Neural progenitor cell (in vitro differentiated cells): ENCODE measurements around the gene ZNRD2. TPM values are rescaled to one million over a fixed set of nuclear protein-coding genes. Genes with fewer than 3 reads are reported as not detected.

Source experiments
- DNase-seq: peaks from one replicate; pipeline ENCODE4 v3.0.0-alpha.2; 2016; ENCODE audit warnings: low spot score
- H2AFZ ChIP-seq: fragments of 200-600 bp; sonication (generic); replicated peaks from 2 replicates; pipeline ENCODE4 v1.6.1; 2016; ENCODE audit warnings: antibody characterized with exemption
- H3F3A ChIP-seq: fragments of 200-600 bp; sonication (generic); 2 replicates; pipeline ENCODE4 v1.6.1; 2016; ENCODE audit warnings: antibody characterized with exemption, low read depth
- H3K27ac ChIP-seq: fragments of 200-600 bp; sonication (generic); 2 replicates; pipeline ENCODE4 v1.5.1; 2016; ENCODE audit warnings: mild to moderate bottlenecking
- H3K27me3 ChIP-seq: fragments of 200-600 bp; sonication (generic); 2 replicates; pipeline ENCODE4 v1.6.1; 2016; ENCODE audit warnings: mild to moderate bottlenecking, moderate library complexity
- H3K36me3 ChIP-seq: fragments of 200-600 bp; sonication (generic); 2 replicates; pipeline ENCODE4 v1.5.1; 2016
- H3K4me1 ChIP-seq: fragments of 200-600 bp; sonication (generic); 2 replicates; pipeline ENCODE4 v1.6.1; 2016; ENCODE audit warnings: mixed run types
- H3K4me2 ChIP-seq: fragments of 200-600 bp; sonication (generic); 2 replicates; pipeline ENCODE4 v1.6.1; 2016
- H3K4me3 ChIP-seq: fragments of 200-600 bp; sonication (generic); 2 replicates; pipeline ENCODE4 v1.5.1; 2016
- H3K79me2 ChIP-seq: fragments of 200-600 bp; sonication (generic); 2 replicates; pipeline ENCODE4 v1.6.1; 2016; ENCODE audit warnings: low read depth
- H3K9ac ChIP-seq: fragments of 200-600 bp; sonication (generic); 2 replicates; pipeline ENCODE4 v1.6.1; 2016
- H3K9me3 ChIP-seq: fragments of 200-600 bp; sonication (generic); 2 replicates; pipeline ENCODE4 v1.5.1; 2016; ENCODE audit warnings: low read depth
- H4K20me1 ChIP-seq: fragments of 200-600 bp; sonication (generic); 2 replicates; pipeline ENCODE4 v1.6.1; 2016; ENCODE audit warnings: low read depth
- H3K27ac Mint-ChIP-seq: 3 replicates; pipeline ENCODE4 v1.8.0; 2021; ENCODE audit warnings: mixed read lengths
- H3K27me3 Mint-ChIP-seq: 2 replicates; pipeline ENCODE4 v1.8.0; 2022; ENCODE audit warnings: low read depth, mild to moderate bottlenecking, inconsistent platforms, moderate library complexity, mixed read lengths; ENCODE audit not compliant: insufficient read depth
- H3K36me3 Mint-ChIP-seq: 3 replicates; pipeline ENCODE4 v1.8.0; 2021; ENCODE audit warnings: mixed read lengths
- H3K4me1 Mint-ChIP-seq: 3 replicates; pipeline ENCODE4 v1.8.0; 2021; ENCODE audit warnings: mixed read lengths
- H3K4me3 Mint-ChIP-seq: 3 replicates; pipeline ENCODE4 v1.8.0; 2021; ENCODE audit warnings: mild to moderate bottlenecking, moderate library complexity, mixed read lengths
- H3K9me3 Mint-ChIP-seq: 3 replicates; pipeline ENCODE4 v1.8.0; 2020; ENCODE audit warnings: mixed read lengths
- CTCF ChIP-seq: fragments of 200-600 bp; sonication (generic); IDR thresholded peaks from 2 replicates; pipeline ENCODE4 v1.5.1; 2017; ENCODE audit warnings: antibody characterized with exemption, mild to moderate bottlenecking
- EZH2 ChIP-seq: fragments of 200-600 bp; sonication (generic); IDR thresholded peaks from 2 replicates; pipeline ENCODE4 v1.6.1; 2017; ENCODE audit warnings: antibody characterized with exemption, mild to moderate bottlenecking, moderate library complexity
- EZH2phosphoT487 ChIP-seq: fragments of 200-600 bp; sonication (generic); IDR thresholded peaks from 2 replicates; pipeline ENCODE4 v1.6.1; 2017; ENCODE audit warnings: antibody characterized with exemption
- total RNA-seq: library from RNA; depleted of rRNA; stranded (reverse); fragments of >200 nt; gene quantifications from 2 replicates; pipeline ENCODE4 v1.2.3, GENCODE V29; 2015; ENCODE audit warnings: low replicate concordance

ZNRD2 gene
- total RNA-seq, 1 donor from 2014 or later = 15.5 TPM

- no peaks in the 10 kb centered on the region for H3K36me3 Mint-ChIP-seq
- TF ChIP-seq EZH2 (no peak), CTCF (no peak), EZH2phosphoT487 (no peak)
- H3K27ac ChIP-seq = no peak overlapping the region
- peaks cover 41% of the 10 kb centered on the region for H3F3A ChIP-seq
- no peak overlapping the region for H3K4me2 ChIP-seq
- H3K4me1 Mint-ChIP-seq = peaks cover 58% of the 10 kb centered on the region
- no peaks in the 10 kb centered on the region for H4K20me1 ChIP-seq
- H3K9ac ChIP-seq = no peak overlapping the region
- no peak overlapping the region for H3K27ac Mint-ChIP-seq
- no peak for DNase-seq
- H3K27me3 ChIP-seq = peaks cover 54% of the 10 kb centered on the region
- H3K36me3 ChIP-seq = no peaks in the 10 kb centered on the region
- H2AFZ ChIP-seq = no peak overlapping the region
- peaks cover 17% of the 10 kb centered on the region for H3K27me3 Mint-ChIP-seq
- H3K9me3 Mint-ChIP-seq = no peaks in the 10 kb centered on the region
- peak overlapping the region; percentile 80 for H3K4me3 Mint-ChIP-seq
- no peaks in the 10 kb centered on the region for H3K9me3 ChIP-seq
- no peak overlapping the region for H3K4me3 ChIP-seq
- H3K4me1 ChIP-seq = peaks cover 30% of the 10 kb centered on the region
- H3K79me2 ChIP-seq = no peaks in the 10 kb centered on the region
Measured at GRCh38 chr11:65559535-65559934, 10.7 kb upstream of the ZNRD2 start.

- H3K4me2 ChIP-seq = no peak overlapping the region
- no peaks in the 10 kb centered on the region for H3K9me3 ChIP-seq
- DNase-seq = no peak
- peaks cover 41% of the 10 kb centered on the region for H3F3A ChIP-seq
- H3K27ac ChIP-seq = no peak overlapping the region
- no peak overlapping the region for H3K4me3 ChIP-seq
- H3K9ac ChIP-seq = no peak overlapping the region
- peaks cover 48% of the 10 kb centered on the region for H3K27me3 ChIP-seq
- Mint-ChIP-seq H3K4me3 (peak overlapping the region; percentile 80), H3K27ac (no peak overlapping the region), H3K36me3 (no peaks in the 10 kb centered on the region), H3K4me1 (peaks cover 53% of the 10 kb centered on the region), H3K27me3 (peaks cover 15% of the 10 kb centered on the region), H3K9me3 (no peaks in the 10 kb centered on the region)
- peaks cover 30% of the 10 kb centered on the region for H3K4me1 ChIP-seq
- no peaks in the 10 kb centered on the region for H3K36me3 ChIP-seq
- H3K79me2 ChIP-seq = no peaks in the 10 kb centered on the region
- no peak overlapping the region for H2AFZ ChIP-seq
- H4K20me1 ChIP-seq = no peaks in the 10 kb centered on the region
- TF ChIP-seq EZH2phosphoT487 (no peak), EZH2 (no peak), CTCF (no peak)
Measured at GRCh38 chr11:65559951-65560537, 10.2 kb upstream of the ZNRD2 start.

GRCh38 chr11:65560555-65561418 is 9.5 kb upstream of the ZNRD2 start:
- Histone ChIP-seq H3K27me3 (peaks cover 41% of the 10 kb centered on the region), H3K9me3 (no peaks in the 10 kb centered on the region), H3K36me3 (no peaks in the 10 kb centered on the region), H3K4me3 (peak overlapping the region; percentile 4), H3K27ac (no peak overlapping the region), H3K4me1 (peaks cover 30% of the 10 kb centered on the region), H3K9ac (no peak overlapping the region), H2AFZ (peak overlapping the region; percentile 51), H3K4me2 (peak overlapping the region; percentile 63), H4K20me1 (no peaks in the 10 kb centered on the region), H3K79me2 (no peaks in the 10 kb centered on the region), H3F3A (peaks cover 41% of the 10 kb centered on the region)
- Mint-ChIP-seq H3K4me3 (peak overlapping the region; percentile 80), H3K27me3 (peaks cover 15% of the 10 kb centered on the region), H3K27ac (peak overlapping the region; percentile 35), H3K36me3 (no peaks in the 10 kb centered on the region), H3K9me3 (no peaks in the 10 kb centered on the region), H3K4me1 (peaks cover 47% of the 10 kb centered on the region)
- TF ChIP-seq CTCF (no peak), EZH2phosphoT487 (no peak), EZH2 (no peak)
- peak; percentile 72 for DNase-seq
